GM18517 (cell line): ENCODE data around the gene MINDY3.
"Not testable (repeated sequence)": the region's sequence is repeated elsewhere in the genome, so short reads cannot be mapped to it uniquely, and the experiment has no call there.

ENCODE experiments used
- ATAC-seq: cut with Tn5 transposase; IDR thresholded peaks from one replicate; pipeline ENCODE4 v1.9.1; 2021; ENCODE audit warnings: mild to moderate bottlenecking, moderate library complexity; ENCODE audit not compliant: unreplicated experiment

MINDY3 gene

GRCh38 chr10:15857107-15857575 is 3.2 kb downstream of the MINDY3 start:
- ATAC-seq: no peak

GRCh38 chr10:15856328-15857015 is 3.8 kb downstream of the MINDY3 start:
- no peak for ATAC-seq

- no peak for ATAC-seq
Measured at GRCh38 chr10:15853800-15854199, 6.5 kb downstream of the MINDY3 start.

GRCh38 chr10:15852111-15852557 is 8.2 kb downstream of the MINDY3 start:
- ATAC-seq: no peak

- not testable (repeated sequence) for ATAC-seq
Measured at GRCh38 chr10:15850337-15850978, 9.8 kb downstream of the MINDY3 start.

- ATAC-seq: no peak
Measured at GRCh38 chr10:15849316-15849715, 11.0 kb downstream of the MINDY3 start.

- no peak for ATAC-seq
Measured at GRCh38 chr10:15847481-15847880, 12.8 kb downstream of the MINDY3 start.

- no peak for ATAC-seq
Measured at GRCh38 chr10:15844517-15844916, 15.8 kb downstream of the MINDY3 start.

- no peak for ATAC-seq
Measured at GRCh38 chr10:15843695-15844094, 16.6 kb downstream of the MINDY3 start.

GRCh38 chr10:15842556-15843169 is 17.6 kb downstream of the MINDY3 start:
- ATAC-seq: no peak

- ATAC-seq: no peak
Measured at GRCh38 chr10:15841696-15842095, 18.6 kb downstream of the MINDY3 start.

- ATAC-seq: no peak
Measured at GRCh38 chr10:15836807-15837206, 23.5 kb downstream of the MINDY3 start.

GRCh38 chr10:15829495-15829894 is 30.8 kb downstream of the MINDY3 start:
- ATAC-seq: no peak

GRCh38 chr10:15824498-15824897 is 35.8 kb downstream of the MINDY3 start:
- ATAC-seq: no peak

GRCh38 chr10:15822131-15822530 is 38.2 kb downstream of the MINDY3 start:
- no peak for ATAC-seq

GRCh38 chr10:15821046-15821683 is 39.1 kb downstream of the MINDY3 start:
- no peak for ATAC-seq

GRCh38 chr10:15817409-15818046 is 42.8 kb downstream of the MINDY3 start:
- no peak for ATAC-seq

- ATAC-seq: no peak
Measured at GRCh38 chr10:15815242-15815885, 44.9 kb downstream of the MINDY3 start.

- ATAC-seq: no peak
Measured at GRCh38 chr10:15814565-15814964, 45.7 kb downstream of the MINDY3 start.

- ATAC-seq: no peak
Measured at GRCh38 chr10:15813415-15813814, 46.9 kb downstream of the MINDY3 start.

- no peak for ATAC-seq
Measured at GRCh38 chr10:15809450-15809849, 50.9 kb downstream of the MINDY3 start.
